CD4-positive, alpha-beta T cell (primary cell): ENCODE data around the gene A3GALT2. TPM values are rescaled to one million over a fixed set of nuclear protein-coding genes. Genes with fewer than 3 reads are reported as not detected.

Experiments
- ATAC-seq: fragments of 200-7000 bp; cut with Tn5 transposase; one replicate; pipeline ENCODE4 v1.10.0; 2022; ENCODE audit warnings: mild to moderate bottlenecking; ENCODE audit not compliant: poor library complexity
- CTCF ChIA-PET: fragments of 350-600 bp; sonication (Branson Sonifier 250); formaldehyde crosslinking; loops from one replicate; lab custom pipeline; 2021; ENCODE audit warnings: antibody characterized with exemption, inconsistent platforms; lab: Charles Lee
- POLR2A ChIA-PET: fragments of 350-600 bp; sonication (Branson Sonifier 250); formaldehyde crosslinking; loops from one replicate; lab custom pipeline; 2021; ENCODE audit warnings: antibody characterized with exemption, inconsistent platforms; lab: Charles Lee
- DNase-seq, 14 experiments: peaks; one replicate each; pipeline ENCODE4 v3.0.0-alpha.2; 2013 to 2020; ENCODE audit warnings: mixed read lengths in 2 of 14
- H3K27ac ChIP-seq, 2 donors: one replicate each; pipeline versions ENCODE4 v1.5.1 to v1.7.0; 2013; ENCODE audit warnings: low read length in 2 of 2, low read depth in 1 of 2, mild to moderate bottlenecking in 1 of 2
- H3K27me3 ChIP-seq, 2 experiments: 1 replicate in 1 of 2; 2 replicates in 1 of 2; pipeline versions ENCODE4 v1.6.1 to v1.7.0; 2013; ENCODE audit warnings: low read length in 2 of 2, control low read depth in 1 of 2, mild to moderate bottlenecking in 1 of 2, moderate library complexity in 1 of 2; ENCODE audit not compliant: insufficient read depth in 2 of 2, control insufficient read depth in 1 of 2
- H3K36me3 ChIP-seq: one replicate; pipeline ENCODE4 v1.6.1; 2013; ENCODE audit warnings: low read length, control low read depth; ENCODE audit not compliant: insufficient read depth
- H3K4me1 ChIP-seq: one replicate; pipeline ENCODE4 v1.6.1; 2013; ENCODE audit warnings: low read length, control low read depth; ENCODE audit not compliant: insufficient read depth
- H3K4me3 ChIP-seq: one replicate; pipeline ENCODE4 v1.5.1; 2013; ENCODE audit warnings: mild to moderate bottlenecking, low read length, moderate library complexity
- H3K9me3 ChIP-seq, 2 experiments: 1 replicate in 1 of 2; 2 replicates in 1 of 2; pipeline versions ENCODE4 v1.6.1 to v1.7.0; 2013; ENCODE audit warnings: low read length in 2 of 2, mild to moderate bottlenecking in 2 of 2, control low read depth in 1 of 2, moderate library complexity in 1 of 2; ENCODE audit not compliant: control insufficient read depth in 1 of 2, insufficient read depth in 1 of 2
- H3K27ac Mint-ChIP-seq: one replicate; pipeline ENCODE4 v1.8.0; 2020; ENCODE audit warnings: mixed read lengths
- H3K27me3 Mint-ChIP-seq: one replicate; pipeline ENCODE4 v1.8.0; 2021; ENCODE audit warnings: mixed read lengths
- H3K36me3 Mint-ChIP-seq: one replicate; pipeline ENCODE4 v1.8.0; 2021; ENCODE audit warnings: low read depth, mixed read lengths
- H3K4me1 Mint-ChIP-seq: one replicate; pipeline ENCODE4 v1.8.0; 2021; ENCODE audit warnings: low read depth, mixed read lengths
- H3K4me3 Mint-ChIP-seq: one replicate; pipeline ENCODE4 v1.8.0; 2020; ENCODE audit warnings: mild to moderate bottlenecking, mixed read lengths
- H3K9me3 Mint-ChIP-seq: one replicate; pipeline ENCODE4 v1.8.0; 2020; ENCODE audit warnings: mixed read lengths
- CTCF ChIP-seq: fragments of 200-600 bp; IDR thresholded peaks from one replicate; pipeline ENCODE4 v1.8.0; 2022; ENCODE audit warnings: antibody characterized with exemption, mild to moderate bottlenecking
- intact Hi-C, 2 experiments: fragments of 100-400 bp; cut with DNase I in 1 of 2; cut with micrococcal nuclease in 1 of 2; formaldehyde crosslinking; loops; one replicate each; pipeline versions ENCODE4 v1.15.1 to v1.9.0; 2023 to 2025; cut with DNase I, micrococcal nuclease
- total RNA-seq, 174 experiments: library from RNA in 2 of 174; stranded (reverse) in 2 of 174; gene quantifications; one replicate each; pipeline ENCODE4 v1.2.3 and lab custom pipeline; 2021 to 2026

A3GALT2 gene
- total RNA-seq, 2 experiments from 2014 or later = not detected

- no peak for TF ChIP-seq CTCF
- CTCF ChIA-PET = interaction anchor here (1.9 kb wide), 1 partner anchor 132 kb away, joined by 8 read pairs; no protein-coding TSS in a partner anchor
- intact Hi-C loops = loop anchor here (2.0 to 5.0 kb wide), 2 partner anchors 90 to 132 kb away; no protein-coding TSS in a partner anchor
- ATAC-seq (no peak), DNase-seq (no peak)
- Histone ChIP-seq H3K4me3 (no peak overlapping the region), H3K27me3 (no peaks in the 10 kb centered on the region), H3K4me1 (peaks cover 52% of the 10 kb centered on the region), H3K27ac (no peak overlapping the region), H3K36me3 (peaks cover 11% of the 10 kb centered on the region), H3K9me3 (no peaks in the 10 kb centered on the region)
- peak overlapping the region; percentile 40 for H3K27ac Mint-ChIP-seq
- peak overlapping the region; percentile 97 for H3K4me3 Mint-ChIP-seq
- H3K36me3 Mint-ChIP-seq = peaks cover 9% of the 10 kb centered on the region
- peaks cover 51% of the 10 kb centered on the region for H3K4me1 Mint-ChIP-seq
- H3K9me3 Mint-ChIP-seq = no peaks in the 10 kb centered on the region
- H3K27me3 Mint-ChIP-seq = no peaks in the 10 kb centered on the region
- POLR2A ChIA-PET = no interaction called here
These were observed 62.1 kb downstream of the A3GALT2 start for GRCh38 chr1:33258788-33259274.

GRCh38 chr1:33257772-33258712 is 62.9 kb downstream of the A3GALT2 start:
- CTCF ChIA-PET = interaction anchor here (0.7 to 1.9 kb wide), 2 partner anchors 37 to 131 kb away, joined by 3 to 8 read pairs; no protein-coding TSS in a partner anchor
- Histone ChIP-seq H3K4me1 (peaks cover 50% of the 10 kb centered on the region), H3K27ac (no peak overlapping the region), H3K4me3 (peak overlapping the region; percentile 84), H3K9me3 (no peaks in the 10 kb centered on the region), H3K27me3 (no peaks in the 10 kb centered on the region), H3K36me3 (peaks cover 10% of the 10 kb centered on the region)
- Mint-ChIP-seq H3K27ac (peak overlapping the region; percentile 98), H3K27me3 (no peaks in the 10 kb centered on the region), H3K4me1 (peaks cover 50% of the 10 kb centered on the region), H3K4me3 (peak overlapping the region; percentile 97), H3K36me3 (peaks cover 9% of the 10 kb centered on the region), H3K9me3 (no peaks in the 10 kb centered on the region)
- POLR2A ChIA-PET = interaction anchor here (0.8 to 1.6 kb wide), 5 partner anchors 76 to 607 kb away, joined by 3 to 8 read pairs (median 3); partner anchors contain the start of genes RBBP4 and TRIM62
- ATAC-seq (no peak), DNase-seq (no peak)
- intact Hi-C loops = loop anchor here (2.0 to 5.0 kb wide), 2 partner anchors 91 to 131 kb away; no protein-coding TSS in a partner anchor
- TF ChIP-seq CTCF = no peak

DNA sequence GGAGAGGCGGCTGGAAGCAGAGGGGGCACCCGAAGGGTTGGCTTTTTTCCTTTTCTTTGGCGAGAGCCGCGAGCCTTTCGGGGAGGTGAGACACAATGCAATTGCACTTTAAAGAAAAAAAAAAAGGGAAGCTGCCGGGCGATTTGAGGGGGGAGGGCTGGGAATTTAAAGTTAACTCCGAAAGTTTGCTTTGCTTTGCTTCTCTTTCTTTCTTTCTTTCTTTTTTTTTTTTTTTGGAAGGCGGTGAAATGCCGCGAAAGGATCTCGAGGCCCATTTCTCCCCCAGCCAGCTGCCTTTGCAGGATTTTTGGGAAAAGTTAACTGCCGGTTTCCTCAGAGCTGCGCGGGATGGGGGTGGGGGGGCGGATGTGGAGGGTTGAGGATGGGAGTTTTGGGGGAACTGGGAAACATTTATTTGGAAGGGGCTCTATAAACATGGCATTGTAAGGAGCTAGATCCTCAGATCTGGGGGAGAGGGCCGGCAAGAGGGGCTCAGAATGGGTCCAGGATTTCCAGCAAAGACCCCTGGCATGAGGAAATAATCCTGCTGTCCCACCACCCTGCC is 63.6 kb downstream of the A3GALT2 start:
- intact Hi-C loops = loop anchor here in 1 of 2 experiments (5.0 kb wide), 1 partner anchor 130 kb away; no protein-coding TSS in a partner anchor
- ChIA-PET POLR2A (interaction anchor here (0.6 to 1.6 kb wide), 7 partner anchors 61 to 606 kb away, joined by 3 to 8 read pairs (median 3); partner anchors contain the start of genes RBBP4 and TRIM62), CTCF (interaction anchor here (0.7 to 1.9 kb wide), 2 partner anchors 38 to 130 kb away, joined by 3 to 8 read pairs; no protein-coding TSS in a partner anchor)
- peaks cover 9% of the 10 kb centered on the region for H3K36me3 Mint-ChIP-seq
- Histone ChIP-seq H3K4me1 (peaks cover 50% of the 10 kb centered on the region), H3K27ac (peak overlapping the region in 1 of 2 donors; percentile 49), H3K36me3 (peaks cover 5% of the 10 kb centered on the region), H3K4me3 (peak overlapping the region; percentile 84), H3K27me3 (no peaks in the 10 kb centered on the region), H3K9me3 (no peaks in the 10 kb centered on the region)
- ATAC-seq (no peak), DNase-seq (peak in 1 of 14 experiments; percentile 16)
- TF ChIP-seq CTCF = no peak
- no peaks in the 10 kb centered on the region for H3K27me3 Mint-ChIP-seq
- H3K4me1 Mint-ChIP-seq = peaks cover 44% of the 10 kb centered on the region
- H3K9me3 Mint-ChIP-seq = no peaks in the 10 kb centered on the region
- H3K4me3 Mint-ChIP-seq = peak overlapping the region; percentile 97
- peak overlapping the region; percentile 98 for H3K27ac Mint-ChIP-seq
